H7 (cell line): ENCODE data around the gene PLXNA4. TPM values are rescaled to one million over a fixed set of nuclear protein-coding genes. Genes with fewer than 3 reads are reported as not detected.

Source experiments
- DNase-seq: peaks from one replicate; pipeline ENCODE4 v3.0.0; 2012
- H3K27me3 ChIP-seq: 2 replicates; pipeline ENCODE4 v1.6.0; 2011; ENCODE audit warnings: mild to moderate bottlenecking, low read length; ENCODE audit not compliant: control insufficient read depth, insufficient read depth
- H3K36me3 ChIP-seq: replicated peaks from 2 replicates; pipeline ENCODE4 v1.5.1; 2011; ENCODE audit warnings: low read length; ENCODE audit not compliant: control insufficient read depth, insufficient read depth
- H3K4me3 ChIP-seq: 2 replicates; pipeline ENCODE4 v1.5.1; 2011; ENCODE audit warnings: low read depth, mild to moderate bottlenecking, control low read depth, low read length, moderate library complexity; ENCODE audit not compliant: insufficient read depth
- total RNA-seq: library from RNA; depleted of rRNA; stranded (reverse); fragments of >200 nt; shearing (Covaris generic); gene quantifications from 2 replicates; pipeline ENCODE4 v1.2.3, GENCODE V29; 2014

Gene PLXNA4
- total RNA-seq, 1 experiment from 2014 or later, result 1.0 TPM

GRCh38 chr7:132113536-132114371, 462.5 kb downstream of the PLXNA4 start:
- Histone ChIP-seq H3K27me3 (no peaks in the 10 kb centered on the region), H3K36me3 (no peaks in the 10 kb centered on the region), H3K4me3 (no peak overlapping the region)
- DNase-seq, result no peak

- DNase-seq, result no peak
- H3K27me3 ChIP-seq, result no peaks in the 10 kb centered on the region
- H3K36me3 ChIP-seq, result no peaks in the 10 kb centered on the region
- no peak overlapping the region for H3K4me3 ChIP-seq
These were observed 463.6 kb downstream of the PLXNA4 start for GRCh38 chr7:132112657-132113056.

- H3K36me3 ChIP-seq, result no peaks in the 10 kb centered on the region
- no peak overlapping the region for H3K4me3 ChIP-seq
- H3K27me3 ChIP-seq, result no peaks in the 10 kb centered on the region
- no peak for DNase-seq
These were observed 464.2 kb downstream of the PLXNA4 start for GRCh38 chr7:132112106-132112505.

- no peaks in the 10 kb centered on the region for H3K36me3 ChIP-seq
- H3K4me3 ChIP-seq, result no peak overlapping the region
- no peaks in the 10 kb centered on the region for H3K27me3 ChIP-seq
- no peak for DNase-seq
These were observed 465.6 kb downstream of the PLXNA4 start for GRCh38 chr7:132110692-132111091.

- H3K27me3 ChIP-seq, result no peaks in the 10 kb centered on the region
- no peak overlapping the region for H3K4me3 ChIP-seq
- no peak for DNase-seq
- no peaks in the 10 kb centered on the region for H3K36me3 ChIP-seq
These were observed 466.5 kb downstream of the PLXNA4 start for GRCh38 chr7:132109769-132110168.

GRCh38 chr7:132108563-132108962, 467.7 kb downstream of the PLXNA4 start:
- H3K4me3 ChIP-seq, result no peak overlapping the region
- peak; percentile 63 for DNase-seq
- no peaks in the 10 kb centered on the region for H3K27me3 ChIP-seq

GRCh38 chr7:132106491-132106890, 469.8 kb downstream of the PLXNA4 start:
- Histone ChIP-seq H3K27me3 (no peaks in the 10 kb centered on the region), H3K36me3 (no peaks in the 10 kb centered on the region), H3K4me3 (no peak overlapping the region)
- no peak for DNase-seq

More at GRCh38 chr7:132108563-132108962, 467.7 kb downstream of the PLXNA4 start:
- no peaks in the 10 kb centered on the region for H3K36me3 ChIP-seq

GRCh38 chr7:132105096-132105495, 471.2 kb downstream of the PLXNA4 start:
- H3K27me3 ChIP-seq, result no peaks in the 10 kb centered on the region
- no peak for DNase-seq
- H3K36me3 ChIP-seq, result no peaks in the 10 kb centered on the region
- no peak overlapping the region for H3K4me3 ChIP-seq

GRCh38 chr7:132103718-132104117, 472.6 kb downstream of the PLXNA4 start:
- Histone ChIP-seq H3K4me3 (no peak overlapping the region), H3K27me3 (no peaks in the 10 kb centered on the region), H3K36me3 (no peaks in the 10 kb centered on the region)
- no peak for DNase-seq

GRCh38 chr7:132102942-132103341, 473.3 kb downstream of the PLXNA4 start:
- Histone ChIP-seq H3K4me3 (no peak overlapping the region), H3K27me3 (no peaks in the 10 kb centered on the region), H3K36me3 (no peaks in the 10 kb centered on the region)
- DNase-seq, result no peak

- no peak overlapping the region for H3K4me3 ChIP-seq
- no peaks in the 10 kb centered on the region for H3K27me3 ChIP-seq
- DNase-seq, result no peak
- H3K36me3 ChIP-seq, result no peaks in the 10 kb centered on the region
These were observed 473.9 kb downstream of the PLXNA4 start for GRCh38 chr7:132102391-132102790.

GRCh38 chr7:132100981-132101380, 475.3 kb downstream of the PLXNA4 start:
- Histone ChIP-seq H3K4me3 (no peak overlapping the region), H3K27me3 (no peaks in the 10 kb centered on the region), H3K36me3 (no peaks in the 10 kb centered on the region)
- no peak for DNase-seq

- Histone ChIP-seq H3K4me3 (no peak overlapping the region), H3K36me3 (no peaks in the 10 kb centered on the region), H3K27me3 (no peaks in the 10 kb centered on the region)
- DNase-seq, result no peak
These were observed 475.8 kb downstream of the PLXNA4 start for GRCh38 chr7:132100483-132100882.

- DNase-seq, result no peak
- Histone ChIP-seq H3K27me3 (no peaks in the 10 kb centered on the region), H3K4me3 (no peak overlapping the region), H3K36me3 (no peaks in the 10 kb centered on the region)
These were observed 477.1 kb downstream of the PLXNA4 start for GRCh38 chr7:132099163-132099562.

GRCh38 chr7:132098327-132098726, 477.9 kb downstream of the PLXNA4 start:
- no peak overlapping the region for H3K4me3 ChIP-seq
- no peaks in the 10 kb centered on the region for H3K27me3 ChIP-seq
- no peaks in the 10 kb centered on the region for H3K36me3 ChIP-seq
- DNase-seq, result no peak
